ENCODE measurements around the gene STIL.

Gene STIL

DNA sequence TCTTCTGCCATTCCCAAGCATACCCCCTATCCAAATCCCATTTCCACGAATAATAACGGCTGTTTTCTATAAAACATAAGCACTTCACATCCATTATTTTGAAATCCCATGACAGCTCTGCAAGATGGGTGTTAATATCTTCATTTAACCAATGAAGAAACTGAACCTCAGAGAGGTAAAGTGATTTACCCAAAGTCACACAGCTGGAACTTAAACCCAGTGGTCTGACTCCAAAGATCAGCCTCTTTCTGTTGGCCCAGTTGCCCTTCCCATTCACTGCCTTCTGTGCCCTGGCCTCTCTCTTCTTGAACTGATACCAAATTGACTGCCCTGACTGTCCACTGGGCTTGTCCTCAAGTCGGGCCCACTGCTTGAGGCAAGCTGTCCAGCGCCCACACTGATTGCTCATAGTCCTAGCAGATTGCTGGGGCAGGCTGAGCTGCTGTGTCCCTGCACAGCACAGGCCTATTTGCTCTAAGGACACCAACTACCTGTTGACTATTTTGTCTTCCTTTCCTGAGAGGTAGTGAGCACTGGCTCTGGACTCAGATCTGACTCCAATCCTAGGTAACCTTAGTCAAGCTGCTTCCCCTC lies 101.2 kb downstream of the STIL start:
- no peaks in the 10 kb centered on the region for H3K36me3 ChIP-seq (ENCODE audit: insufficient read depth, low read length)
- H3K4me1 ChIP-seq (ENCODE audit: insufficient read depth, low read length) = no peaks in the 10 kb centered on the region
- H3K79me2 ChIP-seq (ENCODE audit: insufficient read depth, low read length) = no peaks in the 10 kb centered on the region
- H3K4me3 ChIP-seq (ENCODE audit: low read depth in 1 of 2, low read length in 2 of 2) = no peak overlapping the region
- no peak overlapping the region for H2AFZ ChIP-seq (ENCODE audit: low read depth, low read length)
- no peaks in the 10 kb centered on the region for H3K9me3 ChIP-seq (ENCODE audit: insufficient read depth, low read length, severe bottlenecking)
- DNase-seq (no peak), ATAC-seq (ENCODE audit: insufficient read depth, low read depth) (no peak)
- no peak overlapping the region for H3K27ac ChIP-seq (ENCODE audit: low read length)
- H3K27me3 ChIP-seq (ENCODE audit: insufficient read depth, low read length, poor library complexity) = peaks cover 9% of the 10 kb centered on the region
- no peaks in the 10 kb centered on the region for H4K20me1 ChIP-seq (ENCODE audit: insufficient read depth, low read length)
- no peak overlapping the region for H3K9ac ChIP-seq (ENCODE audit: low read depth, low read length)
- H3K4me2 ChIP-seq (ENCODE audit: insufficient read depth, low read length) = no peak overlapping the region
- no peak for TF ChIP-seq EZH2 (IDR thresholded peaks at IDR 0.05; ENCODE audit: borderline replicate concordance, low read depth, low read length, severe bottlenecking)
- TF ChIP-seq CTCF (IDR thresholded peaks at IDR 0.05; ENCODE audit: borderline replicate concordance, extremely low read depth, low read length, poor library complexity, severe bottlenecking) = no peak

GRCh38 chr1:47211796-47212269 lies 102.1 kb downstream of the STIL start:
- no peaks in the 10 kb centered on the region for H3K4me1 ChIP-seq (ENCODE audit: insufficient read depth, low read length)
- H3K9me3 ChIP-seq (ENCODE audit: insufficient read depth, low read length, severe bottlenecking) = no peaks in the 10 kb centered on the region
- DNase-seq (no peak), ATAC-seq (ENCODE audit: insufficient read depth, low read depth) (no peak)
- no peaks in the 10 kb centered on the region for H3K36me3 ChIP-seq (ENCODE audit: insufficient read depth, low read length)
- H3K27me3 ChIP-seq (ENCODE audit: insufficient read depth, low read length, poor library complexity) = peaks cover 9% of the 10 kb centered on the region
- H3K9ac ChIP-seq (ENCODE audit: low read depth, low read length) = no peak overlapping the region
- H3K27ac ChIP-seq (ENCODE audit: low read length) = no peak overlapping the region
- no peak overlapping the region for H3K4me3 ChIP-seq (ENCODE audit: low read depth in 1 of 2, low read length in 2 of 2)
- H4K20me1 ChIP-seq (ENCODE audit: insufficient read depth, low read length) = no peaks in the 10 kb centered on the region
- TF ChIP-seq CTCF (IDR thresholded peaks at IDR 0.05; ENCODE audit: borderline replicate concordance, extremely low read depth, low read length, poor library complexity, severe bottlenecking) (no peak), EZH2 (IDR thresholded peaks at IDR 0.05; ENCODE audit: borderline replicate concordance, low read depth, low read length, severe bottlenecking) (no peak)
- no peak overlapping the region for H3K4me2 ChIP-seq (ENCODE audit: insufficient read depth, low read length)
- no peaks in the 10 kb centered on the region for H3K79me2 ChIP-seq (ENCODE audit: insufficient read depth, low read length)
- H2AFZ ChIP-seq (ENCODE audit: low read depth, low read length) = no peak overlapping the region

DNA sequence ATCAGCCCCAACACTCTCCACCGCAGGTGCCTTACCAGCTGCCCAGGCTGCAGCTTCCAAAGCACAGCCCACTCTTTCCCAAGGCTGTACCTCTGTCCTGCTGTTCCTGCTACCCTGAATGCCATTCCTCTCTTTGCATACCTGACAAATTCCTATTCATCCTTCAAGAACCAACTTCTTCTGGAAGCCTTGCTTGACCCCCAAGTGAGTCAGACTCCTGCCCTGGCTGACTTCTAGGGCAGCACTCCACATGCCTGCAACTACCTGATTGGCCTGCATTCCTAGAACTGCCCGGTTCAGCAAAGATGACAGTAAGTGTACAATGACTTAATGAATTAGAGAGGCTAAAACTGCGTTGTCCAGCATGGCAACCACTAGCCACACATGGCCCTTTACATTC lies 103.3 kb downstream of the STIL start:
- Histone ChIP-seq H3K9ac (ENCODE audit: low read depth, low read length) (no peak overlapping the region), H3K36me3 (ENCODE audit: insufficient read depth, low read length) (no peaks in the 10 kb centered on the region), H3K4me3 (ENCODE audit: low read depth in 1 of 2, low read length in 2 of 2) (no peak overlapping the region), H3K4me1 (ENCODE audit: insufficient read depth, low read length) (no peaks in the 10 kb centered on the region), H3K79me2 (ENCODE audit: insufficient read depth, low read length) (no peaks in the 10 kb centered on the region), H4K20me1 (ENCODE audit: insufficient read depth, low read length) (no peaks in the 10 kb centered on the region), H3K27me3 (ENCODE audit: insufficient read depth, low read length, poor library complexity) (peaks cover 9% of the 10 kb centered on the region), H2AFZ (ENCODE audit: low read depth, low read length) (no peak overlapping the region), H3K27ac (ENCODE audit: low read length) (no peak overlapping the region), H3K9me3 (ENCODE audit: insufficient read depth, low read length, severe bottlenecking) (no peaks in the 10 kb centered on the region), H3K4me2 (ENCODE audit: insufficient read depth, low read length) (no peak overlapping the region)
- ATAC-seq (ENCODE audit: insufficient read depth, low read depth) = no peak
- DNase-seq = no peak
- TF ChIP-seq CTCF (IDR thresholded peaks at IDR 0.05; ENCODE audit: borderline replicate concordance, extremely low read depth, low read length, poor library complexity, severe bottlenecking) = no peak
- TF ChIP-seq EZH2 (IDR thresholded peaks at IDR 0.05; ENCODE audit: borderline replicate concordance, low read depth, low read length, severe bottlenecking) = no peak

All from DND-41 (cell line).